ENCODE data around the gene GHR.

- TF ChIP-seq EZH2 (IDR thresholded peaks at IDR 0.05; ENCODE audit: borderline replicate concordance, low read length) (no peak), CTCF (conservative IDR thresholded peaks at IDR 0.05 in 1 of 2, IDR thresholded peaks at IDR 0.05 in 1 of 2; ENCODE audit: extremely low read depth in 1 of 2, insufficient read depth in 1 of 2, low read depth in 1 of 2, low read length in 2 of 2) (no peak)
Measured at GRCh38 chr5:42648915-42649314, 225.7 kb downstream of the GHR start.

Measured in mammary epithelial cell (primary cell).